HG02840 (cell line): ENCODE measurements around the gene THAP8.
A peak's percentile ranks its signal among the peaks of the same experiment; 100 is the strongest.

Experiments
- ATAC-seq: cut with Tn5 transposase; IDR thresholded peaks from one replicate; pipeline ENCODE4 v1.9.1; 2021; ENCODE audit warnings: mild to moderate bottlenecking, moderate library complexity, moderate number of reproducible peaks; ENCODE audit not compliant: unreplicated experiment, low FRiP score

THAP8 gene

GRCh38 chr19:36032251-36033104 is 21.6 kb downstream of the THAP8 start, which contains the start of gene CLIP3:
Gene CLIP3 (minus strand): TSS chr19:36032873. CDS start chr19:36032357, 516 bp downstream.
- no peak for ATAC-seq

- no peak for ATAC-seq
These were observed 22.8 kb downstream of the THAP8 start for GRCh38 chr19:36031308-36031707.

GRCh38 chr19:36030264-36031148 is 23.6 kb downstream of the THAP8 start:
- no peak for ATAC-seq

- ATAC-seq: no peak
These were observed 25.6 kb downstream of the THAP8 start for GRCh38 chr19:36028313-36029041.

GRCh38 chr19:36027696-36028095 is 26.4 kb downstream of the THAP8 start:
- ATAC-seq: no peak

GRCh38 chr19:36026091-36026876 is 27.8 kb downstream of the THAP8 start:
- no peak for ATAC-seq

- no peak for ATAC-seq
These were observed 28.5 kb downstream of the THAP8 start for GRCh38 chr19:36025541-36025940.

GRCh38 chr19:36023432-36023831 is 30.7 kb downstream of the THAP8 start:
- no peak for ATAC-seq

- no peak for ATAC-seq
These were observed 34.9 kb downstream of the THAP8 start for GRCh38 chr19:36019061-36019670.

GRCh38 chr19:36014012-36014924 is 39.8 kb downstream of the THAP8 start, which contains the start of gene ALKBH6:
Gene ALKBH6 (minus strand): TSS chr19:36014213. CDS start chr19:36013397, 816 bp downstream.
- peak; percentile 95 for ATAC-seq

GRCh38 chr19:36013280-36014011 is 40.6 kb downstream of the THAP8 start:
- no peak for ATAC-seq

GRCh38 chr19:36010402-36010801 is 43.7 kb downstream of the THAP8 start:
- ATAC-seq: no peak

- no peak for ATAC-seq
These were observed 44.3 kb downstream of the THAP8 start for GRCh38 chr19:36009633-36010379.

GRCh38 chr19:36009220-36009619 is 44.9 kb downstream of the THAP8 start:
- ATAC-seq: no peak

GRCh38 chr19:36008336-36008978 is 45.6 kb downstream of the THAP8 start, which contains the start of gene SYNE4:
Gene SYNE4 (minus strand): TSS chr19:36008813. CDS start chr19:36008681, 132 bp downstream.
- ATAC-seq: no peak

GRCh38 chr19:36006955-36007354 is 47.1 kb downstream of the THAP8 start:
- ATAC-seq: no peak
